Endodermal cell (in vitro differentiated cells): ENCODE results near the gene RANGAP1. TPM values are rescaled to one million over a fixed set of nuclear protein-coding genes. Genes with fewer than 3 reads are reported as not detected.
A peak's percentile ranks its signal among the peaks of the same experiment; 100 is the strongest.

Source experiments
- DNase-seq: peaks from one replicate; pipeline ENCODE4 v3.0.0-alpha.2; 2017
- H3K27ac ChIP-seq: 2 replicates; pipeline ENCODE4 v1.5.1; 2013; ENCODE audit warnings: mild to moderate bottlenecking, low read depth, low read length, moderate library complexity
- H3K27me3 ChIP-seq: 2 replicates; pipeline ENCODE4 v1.6.1; 2013; ENCODE audit warnings: mild to moderate bottlenecking, low read length, moderate library complexity; ENCODE audit not compliant: insufficient read depth, control insufficient read depth, poor library complexity, severe bottlenecking
- H3K36me3 ChIP-seq: 2 replicates; pipeline ENCODE4 v1.7.0; 2013; ENCODE audit warnings: mild to moderate bottlenecking, low read length, moderate library complexity; ENCODE audit not compliant: control insufficient read depth, insufficient read depth
- H3K4me1 ChIP-seq: one replicate; pipeline ENCODE4 v1.7.0; 2013; ENCODE audit warnings: low read length; ENCODE audit not compliant: control insufficient read depth, insufficient read depth
- H3K4me3 ChIP-seq: 2 replicates; pipeline ENCODE4 v1.5.1; 2013; ENCODE audit warnings: mild to moderate bottlenecking, low read length, moderate library complexity
- H3K9ac ChIP-seq: 2 replicates; pipeline ENCODE4 v1.6.1; 2013; ENCODE audit warnings: mild to moderate bottlenecking, low read length, moderate library complexity; ENCODE audit not compliant: poor library complexity, severe bottlenecking; ENCODE audit errors: extremely low read depth
- H3K9me3 ChIP-seq: 2 replicates; pipeline ENCODE4 v1.6.1; 2013; ENCODE audit warnings: mild to moderate bottlenecking, low read length, moderate library complexity; ENCODE audit not compliant: control insufficient read depth
- H3K27ac Mint-ChIP-seq: 2 replicates; pipeline ENCODE4 v1.8.0; 2020; ENCODE audit warnings: mixed read lengths
- H3K27me3 Mint-ChIP-seq: 2 replicates; pipeline ENCODE4 v1.8.0; 2021; ENCODE audit warnings: mild to moderate bottlenecking, mixed read lengths; ENCODE audit not compliant: insufficient read depth
- H3K36me3 Mint-ChIP-seq: 2 replicates; pipeline ENCODE4 v1.8.0; 2020; ENCODE audit warnings: low read depth, mixed read lengths
- H3K4me1 Mint-ChIP-seq: 2 replicates; pipeline ENCODE4 v1.8.0; 2020; ENCODE audit warnings: mixed read lengths
- H3K4me3 Mint-ChIP-seq: 2 replicates; pipeline ENCODE4 v1.8.0; 2020; ENCODE audit warnings: mild to moderate bottlenecking, moderate library complexity, mixed read lengths
- H3K9me3 Mint-ChIP-seq: 2 replicates; pipeline ENCODE4 v1.8.0; 2020; ENCODE audit warnings: mild to moderate bottlenecking, mixed read lengths
- CTCF ChIP-seq: fragments of 200-600 bp; sonication (generic); conservative IDR thresholded peaks from 2 replicates; pipeline ENCODE4 v1.5.0; 2021; ENCODE audit warnings: antibody characterized with exemption, mild to moderate bottlenecking
- WGBS, 2 experiments: methylation state at CpG; one replicate each; pipeline versions ENCODE4 v1.1.5 to v1.1.7; 2013; ENCODE audit warnings: missing lambda C conversion rate in 2 of 2, mixed read lengths in 1 of 2; ENCODE audit not compliant: insufficient coverage in 1 of 2, insufficient read length in 1 of 2; 5-methylcytosine and 5-hydroxymethylcytosine counted together
- total RNA-seq, 2 donors: library from RNA; stranded (reverse); fragmentation: NEBNext Ultra II Directional in 1 of 2; extraction: Animal tissue kit (Norgen Biotek cat#: 25700) in 1 of 2; gene quantifications; 2 replicates in 1 of 2; 3 replicates in 1 of 2; pipeline ENCODE4 v1.2.1, GENCODE V29; 2021

Gene RANGAP1
- total RNA-seq, 2 donors from 2014 or later: 95.2 to 122 TPM

- Mint-ChIP-seq H3K36me3 (peaks cover 9% of the 10 kb centered on the region), H3K4me1 (peaks cover 5% of the 10 kb centered on the region), H3K4me3 (no peak overlapping the region), H3K27ac (no peak overlapping the region), H3K27me3 (peaks cover 2% of the 10 kb centered on the region), H3K9me3 (no peaks in the 10 kb centered on the region)
- Histone ChIP-seq H3K4me1 (no peaks in the 10 kb centered on the region), H3K4me3 (no peak overlapping the region), H3K27me3 (no peaks in the 10 kb centered on the region), H3K27ac (no peak overlapping the region), H3K36me3 (peaks cover 9% of the 10 kb centered on the region), H3K9ac (no peak overlapping the region), H3K9me3 (no peaks in the 10 kb centered on the region)
- no peak for DNase-seq
- no peak for TF ChIP-seq CTCF
- WGBS, 2 experiments: 86 to 93% methylated on average over 16 to 19 of the region's 19 CpGs
Observed at GRCh38 chr22:41234815-41235695, 50.9 kb downstream of the RANGAP1 start.

GRCh38 chr22:41231369-41231768, 54.6 kb downstream of the RANGAP1 start:
- TF ChIP-seq CTCF: no peak
- 81 to 93% methylated on average over 5 to 7 of the region's 7 CpGs for WGBS, 2 experiments

GRCh38 chr22:41230401-41230785, 55.6 kb downstream of the RANGAP1 start:
- no peaks in the 10 kb centered on the region for H3K4me1 ChIP-seq
- Mint-ChIP-seq H3K27ac (no peak overlapping the region), H3K4me3 (no peak overlapping the region), H3K36me3 (peaks cover 30% of the 10 kb centered on the region), H3K27me3 (no peaks in the 10 kb centered on the region), H3K4me1 (peaks cover 5% of the 10 kb centered on the region), H3K9me3 (no peaks in the 10 kb centered on the region)
- WGBS, 2 experiments: 93 to 98% methylated on average over 8 to 9 of the region's 9 CpGs
- peaks cover 30% of the 10 kb centered on the region for H3K36me3 ChIP-seq
- H3K9ac ChIP-seq: no peak overlapping the region
- no peak for TF ChIP-seq CTCF
- no peak overlapping the region for H3K4me3 ChIP-seq
- no peak for DNase-seq
- no peaks in the 10 kb centered on the region for H3K9me3 ChIP-seq
- H3K27ac ChIP-seq: no peak overlapping the region
- no peaks in the 10 kb centered on the region for H3K27me3 ChIP-seq

More at GRCh38 chr22:41231369-41231768, 54.6 kb downstream of the RANGAP1 start:
- Histone ChIP-seq H3K9me3 (no peaks in the 10 kb centered on the region), H3K9ac (no peak overlapping the region), H3K27me3 (no peaks in the 10 kb centered on the region), H3K36me3 (peaks cover 26% of the 10 kb centered on the region), H3K4me1 (no peaks in the 10 kb centered on the region), H3K27ac (no peak overlapping the region), H3K4me3 (no peak overlapping the region)
- no peaks in the 10 kb centered on the region for H3K27me3 Mint-ChIP-seq
- peaks cover 26% of the 10 kb centered on the region for H3K36me3 Mint-ChIP-seq
- H3K27ac Mint-ChIP-seq: no peak overlapping the region
- no peaks in the 10 kb centered on the region for H3K9me3 Mint-ChIP-seq
- H3K4me3 Mint-ChIP-seq: no peak overlapping the region
- peaks cover 5% of the 10 kb centered on the region for H3K4me1 Mint-ChIP-seq
- peak; percentile 23 for DNase-seq
